IMR-90 (cell line): Measurements from ENCODE around the gene FOXO6. TPM values are rescaled to one million over a fixed set of nuclear protein-coding genes. Genes with fewer than 3 reads are reported as not detected.

ENCODE experiments used
- BHLHE40 ChIP-seq: fragments of 150-350 bp; IDR thresholded peaks from 2 replicates; pipeline ENCODE4 v1.6.1; 2016; ENCODE audit warnings: mild to moderate bottlenecking, low read depth, low read length
- CEBPB ChIP-seq: IDR thresholded peaks from 2 replicates; pipeline ENCODE4 v1.6.1; 2012; ENCODE audit warnings: low read depth, low read length, improper control_type of control experiment
- CHD1 ChIP-seq: IDR thresholded peaks from 2 replicates; pipeline ENCODE4 v1.6.1; 2012; ENCODE audit warnings: low read depth, low read length, improper control_type of control experiment
- FOS ChIP-seq: fragments of 150-350 bp; IDR thresholded peaks from 2 replicates; pipeline ENCODE4 v1.6.1; 2016; ENCODE audit warnings: low read depth, low read length
- MAZ ChIP-seq: IDR thresholded peaks from 2 replicates; pipeline ENCODE4 v1.6.1; 2012; ENCODE audit warnings: low read depth, mild to moderate bottlenecking, low read length, improper control_type of control experiment, moderate library complexity, borderline replicate concordance
- NFE2L2 ChIP-seq: fragments of 150-350 bp; IDR thresholded peaks from 2 replicates; pipeline ENCODE4 v1.6.1; 2016; ENCODE audit warnings: low read depth, mild to moderate bottlenecking, low read length
- RFX5 ChIP-seq: IDR thresholded peaks from 2 replicates; pipeline ENCODE4 v1.8.0; 2012; ENCODE audit warnings: low read depth, mild to moderate bottlenecking, low read length, moderate library complexity
- polyA plus RNA-seq, 3 experiments: library from polyadenylated mRNA; depleted of rRNA; stranded (reverse); fragments of >200 nt; gene quantifications; 2 replicates each; pipeline ENCODE4 v1.2.3, GENCODE V29; 2012; ENCODE audit warnings: low replicate concordance in 1 of 3
- total RNA-seq: library from RNA; depleted of rRNA; stranded (reverse); fragments of >200 nt; gene quantifications from 2 replicates; pipeline ENCODE4 v1.2.3, GENCODE V29; 2012

Gene FOXO6
- total and polyA plus RNA-seq, 2 of the 4 experiments (the other 2 are of a cell fraction): not detected

DNA sequence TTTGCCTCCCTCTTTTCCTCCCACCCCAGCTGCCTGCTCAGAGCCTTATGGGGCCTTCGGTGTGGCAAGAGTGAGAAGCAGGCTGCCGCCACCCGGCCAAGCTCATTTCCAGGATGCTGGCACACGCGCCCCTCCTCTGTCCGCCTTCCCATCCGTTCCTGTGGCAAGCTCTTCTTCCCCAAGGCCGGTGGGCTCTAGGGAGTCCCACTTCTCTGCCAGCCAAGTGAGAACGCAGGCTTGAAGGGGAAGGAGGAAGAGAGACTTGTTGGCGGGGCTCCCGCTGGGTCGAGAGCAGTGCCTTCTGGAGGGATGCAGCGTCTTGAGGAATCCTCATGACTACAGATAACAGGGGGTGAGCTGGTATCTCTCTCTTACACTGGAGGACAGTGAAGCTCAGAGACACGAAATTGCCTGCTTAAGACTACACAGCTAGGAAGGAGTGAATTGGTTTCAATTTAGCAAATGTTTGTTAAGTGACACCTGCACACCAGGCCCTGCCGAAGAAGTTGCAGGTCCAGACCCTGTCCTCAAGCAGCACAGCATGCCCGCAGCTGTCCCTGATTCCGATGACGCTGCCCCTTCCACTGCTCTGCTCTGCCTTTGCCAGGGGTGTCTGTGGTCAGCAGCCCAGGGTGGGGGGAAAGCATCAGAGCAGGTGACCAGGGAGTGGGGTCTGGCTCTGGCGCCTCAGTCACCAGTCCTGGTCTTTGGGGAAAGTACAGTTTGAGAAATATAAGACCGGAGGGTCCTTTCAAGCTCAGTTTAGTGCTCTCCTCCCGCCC, 40.1 kb upstream of the FOXO6 start (continued):
- TF ChIP-seq CHD1 (no peak), MAZ (no peak), BHLHE40 (no peak), CEBPB (no peak), RFX5 (no peak), NFE2L2 (no peak), FOS (no peak)
